GM20000 (cell line): ENCODE data around the gene THBS1.

Experiments used
- DNase-seq: peaks from one replicate; pipeline ENCODE4 v3.0.0; 2012; ENCODE audit warnings: low spot score
- CTCF ChIP-seq: IDR thresholded peaks from 2 replicates; pipeline ENCODE4 v1.5.1; 2012; ENCODE audit warnings: mild to moderate bottlenecking, control low read depth; ENCODE audit errors: extremely low read depth, missing control alignments

THBS1 gene

DNA sequence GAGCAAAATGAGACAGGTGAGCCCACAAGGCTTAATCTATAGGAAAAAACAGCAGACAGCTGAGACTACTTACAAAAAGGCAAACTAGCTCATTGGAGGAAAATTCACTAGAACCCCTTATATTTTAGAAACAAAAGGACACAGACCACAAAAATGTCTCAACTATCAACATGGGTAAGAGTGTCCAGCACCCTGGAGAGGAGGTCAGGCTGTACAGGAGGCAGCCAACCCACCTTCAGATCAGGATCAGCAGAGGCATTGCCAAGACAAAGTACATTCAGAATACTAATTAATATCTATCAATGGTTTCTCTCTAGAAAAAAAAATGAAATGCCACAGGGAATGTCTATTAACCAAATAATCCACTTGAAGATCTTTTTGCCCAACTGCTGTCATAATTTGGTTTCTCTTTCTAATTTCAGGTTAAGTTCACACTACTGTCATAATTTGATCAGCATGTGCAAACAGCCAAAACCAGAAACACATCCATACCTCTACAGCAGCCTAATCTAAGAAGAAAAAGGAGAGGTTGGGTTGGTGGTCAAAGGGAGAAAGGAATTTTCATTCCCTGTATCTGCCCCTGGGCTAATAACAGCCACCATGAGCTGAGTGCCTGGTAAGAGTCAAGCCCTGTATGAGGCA is 26.0 kb upstream of the THBS1 start:
- DNase-seq: no peak

DNA sequence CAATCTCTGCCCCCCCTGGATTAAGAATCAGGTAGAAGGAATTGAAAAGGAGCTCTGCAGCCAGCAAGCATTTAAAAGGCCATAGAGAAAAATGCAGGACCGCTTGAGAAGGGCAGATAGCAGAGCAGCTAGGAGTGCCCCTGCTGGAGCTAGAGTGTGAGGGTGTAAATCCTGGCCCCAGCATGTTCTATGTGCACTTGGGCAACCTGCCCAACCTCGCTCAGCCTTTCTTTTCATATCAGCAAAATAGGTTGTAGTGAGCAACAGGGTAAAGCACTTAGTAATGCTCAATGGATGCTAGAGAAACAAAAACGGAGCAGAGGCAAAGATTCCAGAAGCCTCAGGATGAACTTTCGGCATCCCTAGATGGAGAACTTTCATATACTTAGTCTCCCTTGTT is 25.0 kb upstream of the THBS1 start:
- no peak for DNase-seq
- TF ChIP-seq CTCF: no peak

More for the DNA sequence above, 26.0 kb upstream of the THBS1 start:
- no peak for TF ChIP-seq CTCF

- no peak for DNase-seq
- no peak for TF ChIP-seq CTCF
These were observed 24.4 kb upstream of the THBS1 start for GRCh38 chr15:39556461-39556860.

DNA sequence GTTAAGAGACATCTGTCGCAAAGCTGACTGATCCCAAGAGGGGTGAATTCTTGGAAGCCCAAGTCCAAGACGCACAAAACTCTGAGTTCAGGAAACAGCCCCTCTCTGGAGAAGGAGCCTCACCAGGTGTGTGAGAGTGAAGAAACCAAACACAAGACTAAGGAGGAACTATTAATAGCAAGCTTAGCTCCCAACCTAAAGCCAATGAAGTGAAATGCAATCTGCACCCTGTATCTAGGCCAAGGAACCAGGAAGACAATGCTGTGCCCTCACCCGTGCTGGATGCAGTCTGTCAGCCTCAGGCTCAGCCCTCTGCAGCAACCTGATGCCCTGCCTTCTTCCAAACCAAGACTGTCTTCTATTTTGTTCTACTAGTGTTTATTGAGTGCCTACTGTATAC is 22.5 kb upstream of the THBS1 start:
- TF ChIP-seq CTCF: no peak
- DNase-seq: no peak

DNA sequence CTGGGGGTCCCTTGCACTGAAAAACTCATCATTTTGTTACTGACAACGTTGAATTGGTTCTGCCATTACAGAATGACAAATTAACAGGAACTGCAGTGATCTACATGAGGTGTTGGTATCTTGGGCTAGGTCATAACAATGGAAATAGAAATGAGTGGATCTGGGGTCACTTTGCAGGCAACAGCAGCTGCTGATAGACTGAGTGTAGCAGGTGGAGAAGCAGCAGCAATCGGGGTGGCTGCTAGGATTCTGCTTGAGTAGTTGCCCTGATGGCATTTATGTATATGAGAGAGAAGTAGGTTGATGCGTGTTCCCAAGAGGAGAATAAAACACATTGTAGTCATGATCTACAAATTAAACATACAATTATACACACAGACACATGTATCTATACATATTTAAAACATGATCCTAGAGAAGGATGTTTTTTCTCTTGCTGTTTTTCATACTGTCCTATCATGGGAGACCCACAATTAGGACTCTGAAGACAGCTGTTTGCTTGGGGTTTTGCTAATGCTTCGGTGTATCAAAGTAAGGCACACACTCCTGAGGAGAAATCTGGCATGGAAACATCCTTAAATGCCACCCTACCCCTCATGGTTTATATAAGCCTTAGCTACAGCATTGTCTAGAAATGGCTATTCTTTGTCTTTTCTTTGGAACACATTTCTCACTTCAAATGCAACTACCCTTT is 15.8 kb upstream of the THBS1 start:
- TF ChIP-seq CTCF: no peak
- DNase-seq: no peak

GRCh38 chr15:39565851-39566250 is 15.0 kb upstream of the THBS1 start:
- no peak for TF ChIP-seq CTCF

DNA sequence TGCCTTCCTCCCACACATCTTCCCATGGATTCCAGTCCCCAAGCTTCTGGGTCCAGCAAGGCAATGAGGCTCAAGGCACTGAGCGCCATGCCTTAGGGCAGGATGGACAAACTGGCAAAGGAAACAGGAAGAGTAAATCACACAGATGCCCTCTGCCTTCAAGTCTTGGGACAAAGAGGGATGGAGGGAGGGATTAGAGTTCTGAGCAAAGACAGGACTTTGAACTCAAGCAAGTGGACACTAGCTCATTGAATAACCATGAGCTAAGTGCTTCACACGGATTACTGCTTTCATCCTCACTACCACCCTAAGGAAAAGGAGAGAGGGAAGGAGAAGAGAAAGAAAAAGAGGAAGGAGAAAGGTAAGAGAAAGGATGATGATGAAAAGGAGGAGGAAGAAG is 7.6 kb upstream of the THBS1 start:
- TF ChIP-seq CTCF: no peak
- DNase-seq: no peak

More at GRCh38 chr15:39565851-39566250, 15.0 kb upstream of the THBS1 start:
- DNase-seq: no peak
